Activated gamma-delta T cell (primary cell): ENCODE results near the gene TMEM129.
A peak's percentile ranks its signal among the peaks of the same experiment; 100 is the strongest.

ENCODE experiments used
- DNase-seq: peaks from one replicate; lab custom pipeline; 2025; lab: John Stamatoyannopoulos, UW

The TMEM129 gene

GRCh38 chr4:1744552-1744951, 23.4 kb upstream of the TMEM129 start:
- no peak for DNase-seq

GRCh38 chr4:1743975-1744374, 22.9 kb upstream of the TMEM129 start:
- no peak for DNase-seq

- DNase-seq = no peak
Measured at GRCh38 chr4:1743551-1743950, 22.4 kb upstream of the TMEM129 start.

GRCh38 chr4:1741208-1741607, 20.1 kb upstream of the TMEM129 start:
- no peak for DNase-seq

- DNase-seq = no peak
Measured at GRCh38 chr4:1740021-1740545, 19.0 kb upstream of the TMEM129 start.

GRCh38 chr4:1739358-1739757, 18.2 kb upstream of the TMEM129 start:
- DNase-seq = no peak

- no peak for DNase-seq
Measured at GRCh38 chr4:1738410-1738809, 17.3 kb upstream of the TMEM129 start.

- no peak for DNase-seq
Measured at GRCh38 chr4:1737666-1738065, 16.5 kb upstream of the TMEM129 start.

GRCh38 chr4:1736812-1737211, 15.7 kb upstream of the TMEM129 start:
- no peak for DNase-seq

GRCh38 chr4:1735215-1735614, 14.1 kb upstream of the TMEM129 start:
- DNase-seq = no peak

- DNase-seq = no peak
Measured at GRCh38 chr4:1732911-1733310, 11.8 kb upstream of the TMEM129 start.

- no peak for DNase-seq
Measured at GRCh38 chr4:1731180-1731579, 10.1 kb upstream of the TMEM129 start.

- DNase-seq = no peak
Measured at GRCh38 chr4:1730532-1731135, 9.5 kb upstream of the TMEM129 start.

- DNase-seq = no peak
Measured at GRCh38 chr4:1728061-1728980, 7.2 kb upstream of the TMEM129 start.

GRCh38 chr4:1727117-1728031, 6.3 kb upstream of the TMEM129 start:
- DNase-seq = no peak

- peak; percentile 56 for DNase-seq
Measured at GRCh38 chr4:1726146-1726934, 5.2 kb upstream of the TMEM129 start.

- no peak for DNase-seq
Measured at GRCh38 chr4:1725521-1725920, 4.4 kb upstream of the TMEM129 start.

- no peak for DNase-seq
Measured at GRCh38 chr4:1723131-1723801, 2.1 kb upstream of the TMEM129 start.

GRCh38 chr4:1722551-1723118, 1.5 kb upstream of the TMEM129 start:
- DNase-seq = no peak
